ENCODE results near the gene WFIKKN1. TPM values are rescaled to one million over a fixed set of nuclear protein-coding genes. Genes with fewer than 3 reads are reported as not detected.

Gene WFIKKN1
- total and polyA plus RNA-seq, 2 of the 4 experiments (the other 2 are of a cell fraction) = 0.10 TPM; not detected in 1

GRCh38 chr16:586645-587590 lies 43.9 kb upstream of the WFIKKN1 start:
- Histone ChIP-seq H4K20me1 (ENCODE audit: insufficient read depth, low read length) (peaks cover 20% of the 10 kb centered on the region), H2BK5ac (ENCODE audit: low read depth, low read length, poor library complexity, severe bottlenecking) (no peak overlapping the region), H3K4me1 (ENCODE audit: control insufficient read depth, insufficient read depth, low read length) (peaks cover 18% of the 10 kb centered on the region), H2AK9ac (replicated peaks; ENCODE audit: low read depth, low read length, poor library complexity) (peak overlapping the region; percentile 93), H3K36me3 (ENCODE audit: control insufficient read depth, insufficient read depth, low read length) (peaks cover 2% of the 10 kb centered on the region; the same call in 1 of the 2 replicates), H4K8ac (ENCODE audit: low read depth in 2 of 2, low read length in 2 of 2) (peak overlapping the region in 1 of 2 experiments; percentile 21; a peak in 1 of 4 replicates), H3K4ac (ENCODE audit: low read depth, low read length) (peak overlapping the region; percentile 40; the same call in 1 of the 2 replicates), H3K4me2 (ENCODE audit: low read depth, low read length) (no peak overlapping the region), H3K4me3 (ENCODE audit: insufficient read depth, low read depth, low read length) (no peak overlapping the region), H2AFZ (replicated peaks; ENCODE audit: low read length, poor library complexity) (peak overlapping the region; percentile 70), H3K23ac (ENCODE audit: low read depth, low read length) (peak overlapping the region; percentile 75; the same call in 1 of the 2 replicates), H3K9me3 (ENCODE audit: control insufficient read depth, insufficient read depth, low read length) (no peaks in the 10 kb centered on the region), H2BK15ac (ENCODE audit: low read depth, low read length) (no peak overlapping the region), H3K18ac (ENCODE audit: low read depth, low read length) (no peak overlapping the region), H3K79me1 (ENCODE audit: low read depth in 1 of 2, low read length in 2 of 2) (peaks cover 19 to 45% of the 10 kb centered on the region in 2 experiments; a peak in 3 of 4 replicates), H2AK5ac (ENCODE audit: low read depth, low read length) (peak overlapping the region; percentile 40; the same call in 1 of the 2 replicates), H2BK120ac (ENCODE audit: low read depth, low read length) (no peak overlapping the region), H4K91ac (ENCODE audit: insufficient read depth, low read depth, low read length) (no peak overlapping the region), H3K9ac (ENCODE audit: low read depth, low read length) (no peak overlapping the region), H3K27me3 (ENCODE audit: control insufficient read depth, insufficient read depth, low read length) (no peaks in the 10 kb centered on the region), H2BK20ac (ENCODE audit: low read depth, low read length) (no peak overlapping the region), H4K5ac (ENCODE audit: low read depth, low read length) (no peak overlapping the region), H3K27ac (ENCODE audit: insufficient read depth, low read length) (no peak overlapping the region), H3K56ac (ENCODE audit: extremely low read depth, insufficient read depth, low read length) (no peak overlapping the region), H3K14ac (replicated peaks; ENCODE audit: low read depth, low read length) (no peak overlapping the region), H3K9me1 (ENCODE audit: insufficient read depth, low read length) (peaks cover 17% of the 10 kb centered on the region; the same call in 1 of the 2 replicates)
- ATAC-seq (ENCODE audit: low read depth) = no peak
- BruUV-seq (replicated peaks) = no TSS peak
- no peak for DNase-seq
- intact Hi-C loops (cut with micrococcal nuclease) = no loop called here
- ChIA-PET CTCF (no interaction called here), POLR2A (ENCODE audit: unreplicated experiment) (no interaction called here)
- in situ Hi-C loops (cut with MboI; ENCODE audit: low sequenced_read_pairs) = no loop called here
- TF ChIP-seq FOS (IDR thresholded peaks at IDR 0.05; ENCODE audit: low read depth, low read length) (no peak), BHLHE40 (IDR thresholded peaks at IDR 0.05; ENCODE audit: low read depth, low read length) (no peak), MXI1 (IDR thresholded peaks at IDR 0.05; ENCODE audit: borderline replicate concordance, low read depth, low read length) (no peak), RCOR1 (IDR thresholded peaks at IDR 0.05; ENCODE audit: insufficient replicate concordance, low read length) (no peak), CTCF (conservative IDR thresholded peaks at IDR 0.05; ENCODE audit: low read depth, low read length) (no peak), RAD21 (IDR thresholded peaks at IDR 0.05; ENCODE audit: low read length) (no peak), MAFK (IDR thresholded peaks at IDR 0.05; ENCODE audit: low read depth, low read length) (no peak), POLR2A (IDR thresholded peaks at IDR 0.05; ENCODE audit: low read depth, low read length) (no peak; the same call in 1 of the 2 replicates), NFE2L2 (IDR thresholded peaks at IDR 0.05; ENCODE audit: low read depth, low read length) (no peak)
- dilution Hi-C loops (cut with HindIII; ENCODE audit: low sequenced_read_pairs, unreplicated experiment) = no loop called here
- 88% methylated on average over 3 of the region's 14 CpGs; no CpG with 5 or more reads in 1 of the 2 experiments for WGBS, 2 experiments (ENCODE audit: extremely low coverage in 2 of 2, insufficient read length in 1 of 2)
